Stimulated activated effector memory CD8-positive, alpha-beta T cell treated with anti-CD3 and anti-CD28 coated beads, Interleukin-12 subunit alpha, Interleukin-12 subunit beta, amount 100 ng/mL, for 72 hours (primary cell): ENCODE measurements around the gene TNIK.
A peak's percentile ranks its signal among the peaks of the same experiment; 100 is the strongest.

Experiments used
- ATAC-seq: fragments of 150-1000 bp; cut with Tn5 transposase; 2 replicates; pipeline ENCODE4 v1.10.0; 2021
- DNase-seq, 2 donors: peaks; one replicate each; pipeline ENCODE4 v3.0.0; 2021 to 2022; ENCODE audit warnings: low spot score in 2 of 2
- H3K27ac Mint-ChIP-seq: one replicate; pipeline ENCODE4 v1.8.0; 2022; ENCODE audit warnings: mild to moderate bottlenecking, mixed read lengths
- H3K36me3 Mint-ChIP-seq: one replicate; pipeline ENCODE4 v1.8.0; 2022; ENCODE audit warnings: mild to moderate bottlenecking, mixed read lengths
- H3K4me1 Mint-ChIP-seq: one replicate; pipeline ENCODE4 v1.8.0; 2022; ENCODE audit warnings: mixed read lengths
- H3K4me3 Mint-ChIP-seq: one replicate; pipeline ENCODE4 v1.8.0; 2022; ENCODE audit warnings: mild to moderate bottlenecking, mixed read lengths
- H3K9me3 Mint-ChIP-seq: one replicate; pipeline ENCODE4 v1.8.0; 2022; ENCODE audit warnings: mixed read lengths

Gene TNIK

DNA sequence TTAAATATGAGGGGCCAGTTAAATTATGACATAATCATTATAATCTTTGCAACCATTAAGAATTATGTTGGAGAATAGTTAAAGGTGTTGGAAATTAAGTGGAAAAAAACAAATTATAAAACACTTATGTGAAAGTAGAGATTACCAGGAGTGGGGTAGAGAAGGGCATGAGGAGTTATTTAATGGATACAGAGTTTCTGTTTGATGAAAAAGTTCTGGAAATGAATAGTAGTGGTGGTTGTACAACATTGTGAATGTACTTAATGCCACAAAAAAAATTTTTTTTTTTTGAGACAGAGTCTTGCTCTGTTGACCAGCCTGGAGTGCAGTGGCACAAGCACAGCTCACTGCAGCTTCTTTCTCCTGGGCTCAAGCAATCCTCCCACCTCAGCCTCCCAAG, 25.1 kb upstream of the TNIK start:
- H3K4me3 Mint-ChIP-seq, result no peak overlapping the region
- H3K36me3 Mint-ChIP-seq, result no peaks in the 10 kb centered on the region
- no peak for DNase-seq
- H3K27ac Mint-ChIP-seq, result no peak overlapping the region
- no peaks in the 10 kb centered on the region for H3K9me3 Mint-ChIP-seq
- peak; percentile 62 for ATAC-seq
- peaks cover 15% of the 10 kb centered on the region for H3K4me1 Mint-ChIP-seq

DNA sequence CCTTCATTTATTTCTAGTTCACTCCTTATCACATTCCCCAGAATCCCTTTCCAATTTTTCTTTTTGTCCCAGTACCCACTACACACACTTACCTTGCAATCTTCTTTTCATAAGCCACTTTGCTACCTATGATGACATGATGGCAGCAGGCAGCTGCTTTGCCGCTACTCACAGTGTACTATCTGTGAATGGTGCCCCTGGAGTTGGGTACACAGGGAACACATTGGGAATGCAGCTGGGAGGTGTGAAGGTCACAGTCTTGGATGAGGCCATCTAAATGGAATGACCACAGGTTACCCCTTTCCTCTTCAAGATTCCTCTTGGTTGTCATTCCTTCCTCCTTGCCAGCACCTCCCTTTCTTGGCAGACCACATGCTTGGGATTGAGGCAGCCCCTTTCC, 20.8 kb upstream of the TNIK start:
- DNase-seq (no peak), ATAC-seq (no peak)
- Mint-ChIP-seq H3K4me1 (peaks cover 13% of the 10 kb centered on the region), H3K9me3 (no peaks in the 10 kb centered on the region), H3K36me3 (no peaks in the 10 kb centered on the region), H3K4me3 (peak overlapping the region; percentile 14), H3K27ac (peak overlapping the region; percentile 1)

DNA sequence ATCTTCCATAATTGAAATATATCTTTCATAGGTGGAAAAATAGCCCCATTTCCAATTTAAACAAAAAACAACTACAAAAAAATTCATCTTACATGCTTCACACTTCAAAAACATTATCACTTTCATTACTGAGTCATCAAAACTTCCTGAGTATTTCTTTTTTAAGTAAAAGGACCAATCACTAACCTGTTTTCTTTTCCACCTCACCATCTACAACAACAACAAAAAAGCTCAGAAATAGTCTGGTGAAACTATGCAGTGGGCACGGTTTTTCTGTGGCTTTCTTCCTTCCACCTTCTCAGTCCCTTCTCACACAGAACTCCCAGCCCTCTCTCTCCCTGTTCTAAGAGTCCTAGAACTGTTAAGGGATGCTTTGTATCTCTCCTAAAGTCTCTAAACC, 20.3 kb upstream of the TNIK start:
- peak; percentile 74 for ATAC-seq
- Mint-ChIP-seq H3K4me3 (peak overlapping the region; percentile 14), H3K36me3 (no peaks in the 10 kb centered on the region), H3K9me3 (no peaks in the 10 kb centered on the region), H3K27ac (peak overlapping the region; percentile 1), H3K4me1 (peaks cover 13% of the 10 kb centered on the region)
- no peak for DNase-seq

DNA sequence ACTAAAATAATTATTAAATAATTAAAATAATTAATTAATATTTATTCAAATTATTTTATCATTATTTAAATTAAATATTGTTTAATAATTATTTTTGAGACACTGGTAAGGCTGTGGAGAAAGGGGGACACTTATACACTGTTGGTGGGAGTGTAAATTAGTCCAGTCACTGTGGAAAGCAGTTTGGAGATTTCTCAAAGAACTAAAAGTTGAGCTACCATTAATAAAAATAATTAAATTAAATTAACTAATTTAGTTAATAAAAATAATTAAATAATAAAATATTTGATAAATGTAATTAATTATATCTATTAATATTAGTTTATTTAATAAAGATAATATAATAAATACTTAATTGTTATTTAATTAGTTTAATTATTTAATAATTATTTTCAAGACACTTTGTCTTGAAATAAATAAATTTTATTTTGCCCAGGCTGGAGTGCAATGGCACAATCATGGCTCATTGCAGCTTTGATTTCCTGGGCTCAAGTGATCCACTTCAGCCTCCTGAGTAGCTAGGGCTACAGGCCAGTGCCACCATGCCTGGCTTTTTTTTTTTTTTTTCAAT, 16.4 kb upstream of the TNIK start:
- Mint-ChIP-seq H3K9me3 (no peaks in the 10 kb centered on the region), H3K4me1 (peaks cover 13% of the 10 kb centered on the region), H3K36me3 (no peaks in the 10 kb centered on the region), H3K27ac (no peak overlapping the region), H3K4me3 (no peak overlapping the region)
- DNase-seq, result no peak
- no peak for ATAC-seq

DNA sequence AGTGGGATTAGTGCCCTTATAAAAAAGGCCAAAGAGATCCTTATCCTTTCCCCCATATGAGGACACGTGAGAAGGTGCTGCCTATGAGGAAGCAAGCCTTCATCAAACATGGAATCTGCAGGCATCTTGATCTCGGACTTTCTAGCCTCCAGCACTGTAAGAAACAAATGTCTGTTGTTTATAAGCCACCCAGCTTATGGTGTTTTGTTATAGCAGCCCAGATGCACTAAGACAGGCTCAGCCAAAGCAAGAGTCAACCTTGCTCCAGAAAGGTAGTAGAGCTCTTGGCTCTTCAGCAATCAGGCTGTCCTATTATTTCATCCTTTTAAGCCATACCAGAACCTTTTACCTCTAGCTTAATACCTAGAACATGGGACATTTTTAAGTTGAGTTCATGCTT, 12.3 kb upstream of the TNIK start:
- H3K4me3 Mint-ChIP-seq, result no peak overlapping the region
- ATAC-seq (no peak), DNase-seq (no peak)
- H3K9me3 Mint-ChIP-seq, result no peaks in the 10 kb centered on the region
- no peak overlapping the region for H3K27ac Mint-ChIP-seq
- H3K4me1 Mint-ChIP-seq, result no peaks in the 10 kb centered on the region
- no peaks in the 10 kb centered on the region for H3K36me3 Mint-ChIP-seq

DNA sequence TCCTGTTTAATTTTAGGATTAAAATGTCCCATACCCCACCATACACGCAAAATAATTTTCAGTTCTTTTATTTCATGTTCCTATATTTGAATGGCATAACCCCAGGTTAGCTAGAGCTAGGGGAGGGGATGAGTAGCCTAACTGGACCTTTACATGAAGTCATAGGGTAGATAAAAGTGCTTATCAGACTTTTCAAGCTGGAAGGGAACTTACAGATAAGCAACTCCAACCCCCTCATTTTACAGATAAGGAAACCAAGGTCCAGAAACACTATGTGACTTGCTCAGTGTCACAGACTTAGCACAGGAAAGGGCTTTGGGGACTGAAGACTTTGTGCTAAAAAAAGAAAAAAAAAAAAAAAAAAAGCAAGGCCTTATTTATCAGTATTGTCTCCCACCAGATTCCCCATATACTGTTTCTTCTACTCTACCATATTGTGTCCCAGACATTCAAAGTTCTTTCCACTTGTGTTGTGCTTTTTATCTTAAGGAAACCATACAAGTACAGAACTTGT, 10.6 kb upstream of the TNIK start:
- Mint-ChIP-seq H3K9me3 (no peaks in the 10 kb centered on the region), H3K4me3 (no peak overlapping the region), H3K27ac (no peak overlapping the region), H3K4me1 (no peaks in the 10 kb centered on the region), H3K36me3 (no peaks in the 10 kb centered on the region)
- ATAC-seq, result no peak
- DNase-seq, result no peak

DNA sequence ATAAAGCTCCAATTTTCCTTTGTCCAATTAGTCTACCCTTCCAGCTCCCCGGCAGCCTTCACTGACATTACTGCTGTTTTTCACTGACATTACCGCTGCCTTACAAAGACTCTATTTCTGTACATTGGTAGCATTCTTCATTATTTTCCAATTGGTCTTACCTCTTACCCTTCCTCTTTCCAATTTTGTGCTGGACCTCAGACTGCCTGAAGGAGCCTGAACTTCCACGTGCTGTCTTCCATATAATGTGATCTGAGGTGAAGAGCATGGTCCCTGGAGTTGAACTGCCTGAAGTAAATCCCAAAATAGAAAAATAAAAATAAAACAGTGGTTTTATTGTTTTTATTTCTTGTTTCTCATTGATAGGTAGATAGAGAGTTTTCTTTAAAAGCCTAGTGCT, 9.2 kb upstream of the TNIK start:
- Mint-ChIP-seq H3K9me3 (no peaks in the 10 kb centered on the region), H3K27ac (no peak overlapping the region), H3K4me1 (no peaks in the 10 kb centered on the region), H3K36me3 (no peaks in the 10 kb centered on the region), H3K4me3 (no peak overlapping the region)
- no peak for ATAC-seq
- no peak for DNase-seq

DNA sequence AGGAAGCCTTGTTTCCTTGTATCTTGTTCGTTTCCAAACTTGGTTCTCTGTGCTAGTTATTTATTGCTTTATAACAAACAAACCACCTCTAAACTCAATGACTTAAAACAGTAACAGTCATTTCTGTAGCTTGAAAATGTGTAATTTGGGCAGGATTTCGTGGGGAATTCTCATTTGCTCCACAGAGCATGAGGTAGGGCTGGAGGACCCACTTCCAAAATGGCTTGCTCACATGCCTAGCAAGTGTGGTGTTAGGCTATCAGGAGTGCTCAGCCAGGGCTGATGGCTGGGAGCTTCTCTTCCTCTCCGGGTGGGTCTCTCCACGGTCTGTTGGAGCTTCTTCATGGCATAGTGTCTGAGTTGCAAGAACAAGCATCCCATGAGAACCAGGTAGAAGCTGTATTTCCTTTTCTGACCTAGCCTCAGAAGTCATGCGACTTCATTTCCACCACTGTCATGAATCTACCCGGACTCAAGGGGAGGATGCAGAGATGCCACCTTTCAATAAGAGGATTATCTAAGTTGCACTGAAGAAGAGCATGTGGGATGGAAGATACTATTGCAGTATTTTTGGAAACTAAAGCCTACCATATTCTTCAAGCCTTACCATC, 8.2 kb upstream of the TNIK start:
- Mint-ChIP-seq H3K4me1 (no peaks in the 10 kb centered on the region), H3K9me3 (no peaks in the 10 kb centered on the region), H3K27ac (no peak overlapping the region), H3K36me3 (no peaks in the 10 kb centered on the region), H3K4me3 (no peak overlapping the region)
- ATAC-seq, result no peak
- DNase-seq, result no peak

DNA sequence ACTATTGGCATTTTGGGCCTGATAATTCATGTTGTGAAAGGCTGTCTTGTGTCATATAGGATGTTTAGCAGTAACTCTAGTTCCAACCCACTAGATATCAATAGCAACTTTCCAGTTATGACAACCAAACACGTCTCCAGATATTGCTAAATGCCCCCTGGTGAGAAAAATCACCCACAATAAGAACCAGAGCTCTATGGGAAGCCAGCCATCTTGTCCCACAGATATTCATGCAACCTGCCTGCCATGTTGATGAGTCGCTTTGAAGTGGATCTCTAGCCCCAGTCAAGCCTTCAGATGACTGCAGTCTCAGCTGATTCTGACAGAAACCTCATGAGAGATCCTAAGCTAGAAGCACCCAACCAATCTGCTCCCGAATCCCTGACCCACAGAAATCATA, 5.6 kb upstream of the TNIK start:
- no peak overlapping the region for H3K27ac Mint-ChIP-seq
- H3K4me3 Mint-ChIP-seq, result no peak overlapping the region
- ATAC-seq, result peak; percentile 56
- H3K4me1 Mint-ChIP-seq, result peaks cover 15% of the 10 kb centered on the region
- no peaks in the 10 kb centered on the region for H3K36me3 Mint-ChIP-seq
- no peaks in the 10 kb centered on the region for H3K9me3 Mint-ChIP-seq
- no peak for DNase-seq

DNA sequence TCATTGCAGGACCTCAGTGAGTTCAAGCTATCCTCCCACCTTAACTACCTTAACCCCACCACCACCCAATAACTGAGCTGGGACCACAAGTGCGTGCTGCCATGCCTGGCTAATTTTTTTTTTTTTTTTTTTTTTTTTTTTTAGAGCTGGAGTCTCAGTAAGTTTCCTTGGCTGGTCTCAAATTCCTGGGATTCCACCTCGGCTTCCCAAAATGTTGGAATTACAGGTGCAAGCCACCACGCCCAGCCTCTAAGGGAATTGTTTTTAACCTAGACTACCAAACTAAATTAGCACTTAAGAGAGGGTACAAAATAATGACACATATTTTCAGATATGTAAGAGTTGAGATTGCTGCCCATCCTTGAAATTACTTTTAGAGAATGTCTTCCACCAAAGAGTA, 4.3 kb upstream of the TNIK start:
- no peak overlapping the region for H3K4me3 Mint-ChIP-seq
- ATAC-seq, result no peak

DNA sequence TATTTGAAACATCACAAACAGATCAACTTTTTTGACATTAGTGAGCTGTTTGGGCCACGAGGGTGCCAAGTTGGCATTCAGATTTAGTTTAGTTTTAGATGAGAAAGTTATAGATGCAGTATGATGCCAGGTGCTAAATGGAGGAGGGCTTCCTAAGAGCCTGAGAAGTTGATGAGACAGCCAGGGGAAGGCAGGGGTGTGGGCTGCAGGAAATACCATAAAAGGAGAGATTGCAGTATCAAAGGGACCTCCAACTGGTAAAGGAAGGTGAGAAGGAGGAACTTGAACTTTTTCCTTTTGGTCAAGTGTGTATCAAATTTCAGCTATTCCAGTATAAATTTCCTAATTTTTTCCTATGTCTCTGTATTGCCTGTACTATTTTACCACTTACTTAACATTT, 2.0 kb upstream of the TNIK start:
- no peak for ATAC-seq
- H3K36me3 Mint-ChIP-seq, result peaks cover 11% of the 10 kb centered on the region
- peaks cover 31% of the 10 kb centered on the region for H3K4me1 Mint-ChIP-seq
- no peak overlapping the region for H3K27ac Mint-ChIP-seq
- H3K9me3 Mint-ChIP-seq, result no peaks in the 10 kb centered on the region
- peak overlapping the region; percentile 88 for H3K4me3 Mint-ChIP-seq
- DNase-seq, result no peak

More for the DNA sequence above, 4.3 kb upstream of the TNIK start:
- Mint-ChIP-seq H3K27ac (no peak overlapping the region), H3K4me1 (peaks cover 17% of the 10 kb centered on the region), H3K9me3 (no peaks in the 10 kb centered on the region), H3K36me3 (peaks cover 11% of the 10 kb centered on the region)
- no peak for DNase-seq

DNA sequence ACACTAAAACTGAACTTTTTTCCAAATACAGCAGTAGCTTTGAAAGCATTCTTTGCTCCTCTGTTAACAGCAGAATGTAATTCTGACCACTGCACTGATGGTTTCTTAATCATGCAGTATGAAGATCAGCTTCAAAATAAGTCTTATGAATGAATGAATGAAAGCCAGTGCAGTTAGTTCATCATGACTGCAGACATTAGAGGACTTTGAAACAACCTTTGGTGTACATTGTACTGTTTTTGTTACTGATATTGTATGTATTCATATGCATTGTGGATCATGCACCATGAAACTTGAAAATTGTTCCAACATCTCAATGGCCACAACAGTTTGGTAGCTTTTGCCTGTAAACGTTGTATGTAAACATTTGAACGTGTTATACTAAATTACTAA, 1.3 kb upstream of the TNIK start:
- ATAC-seq, result no peak
- peak overlapping the region; percentile 88 for H3K4me3 Mint-ChIP-seq
- DNase-seq, result no peak
- H3K36me3 Mint-ChIP-seq, result peaks cover 11% of the 10 kb centered on the region
- peaks cover 38% of the 10 kb centered on the region for H3K4me1 Mint-ChIP-seq
- H3K9me3 Mint-ChIP-seq, result no peaks in the 10 kb centered on the region
- peak overlapping the region; percentile 81 for H3K27ac Mint-ChIP-seq

DNA sequence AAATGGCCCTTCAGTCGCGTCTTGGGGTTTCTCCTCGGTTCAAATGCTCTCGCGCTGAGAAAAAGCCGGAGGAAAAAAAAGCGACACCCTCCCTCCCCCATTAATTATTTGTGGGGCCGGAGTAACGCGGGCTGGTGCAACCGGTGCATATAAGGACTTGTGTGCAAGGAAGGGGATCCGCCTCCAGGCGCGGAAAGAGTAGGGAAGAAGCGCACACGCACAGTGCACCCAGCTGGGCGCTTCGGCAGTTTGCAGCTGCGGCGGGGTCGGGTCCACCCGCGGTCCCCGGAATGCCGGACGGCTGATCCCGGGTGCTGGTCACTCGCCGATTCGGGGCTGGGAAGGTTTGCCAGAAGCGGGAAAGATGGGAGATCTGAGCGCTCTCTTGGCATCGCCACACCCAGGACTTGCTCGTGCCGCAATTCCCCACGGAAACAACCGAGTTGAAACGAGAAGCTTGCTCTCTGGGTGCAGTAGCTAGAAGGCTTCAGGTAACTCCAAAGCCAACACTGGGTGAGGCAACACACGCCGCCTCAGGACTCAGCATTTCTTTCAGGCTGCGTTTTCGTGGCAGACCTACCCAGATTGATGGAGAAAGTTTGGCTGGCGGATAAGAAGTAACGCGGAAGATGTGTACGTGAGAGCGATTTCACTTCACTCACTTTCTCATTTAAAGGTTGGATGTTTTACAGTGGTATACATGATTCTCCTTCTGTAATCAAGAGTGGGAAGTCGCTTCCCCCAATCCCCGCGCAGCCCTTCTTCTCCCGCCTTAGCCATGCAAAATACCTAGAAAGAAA, 720 bp upstream of the TNIK start:
- H3K4me3 Mint-ChIP-seq, result peak overlapping the region; percentile 88

DNA sequence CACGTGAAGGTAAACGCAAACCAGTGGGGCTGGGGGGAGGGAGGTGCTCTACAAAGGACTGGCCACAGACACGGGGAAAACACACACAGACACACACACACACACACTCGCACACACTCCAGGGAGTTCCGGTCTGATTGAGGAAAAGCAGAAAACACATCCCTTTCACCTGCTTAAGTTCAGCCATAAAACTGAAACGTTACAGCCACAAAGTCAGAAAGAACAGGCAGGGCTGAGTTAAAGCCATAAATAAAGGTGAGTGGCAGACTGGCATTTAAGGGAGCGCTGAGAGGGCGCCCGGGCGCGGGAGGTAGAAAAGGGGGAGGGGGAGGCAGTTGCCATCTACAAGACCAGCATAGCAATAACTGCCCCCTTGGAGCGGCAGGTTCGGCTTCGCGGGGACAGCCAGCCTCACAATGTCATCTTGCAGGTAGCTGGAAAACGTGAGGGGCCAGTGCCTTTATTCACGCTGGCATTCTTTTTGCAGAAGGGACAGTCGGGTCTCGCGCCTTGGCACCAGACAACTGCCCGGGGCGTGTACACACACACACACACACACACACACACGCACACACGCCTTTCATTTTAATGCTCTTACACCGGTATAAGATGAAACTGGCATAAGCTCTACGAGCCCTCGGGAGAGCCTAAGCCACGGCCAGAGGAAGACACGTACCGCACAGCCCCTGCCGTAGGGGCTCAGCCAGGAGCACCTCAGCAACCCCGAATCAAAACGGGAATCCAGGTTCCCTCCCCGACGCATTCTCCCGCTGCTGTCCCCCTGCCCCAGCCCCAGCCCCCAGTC, 866 bp downstream of the TNIK start:
- peaks cover 52% of the 10 kb centered on the region for H3K4me1 Mint-ChIP-seq
- H3K36me3 Mint-ChIP-seq, result peaks cover 11% of the 10 kb centered on the region
- H3K4me3 Mint-ChIP-seq, result peak overlapping the region; percentile 88
- no peaks in the 10 kb centered on the region for H3K9me3 Mint-ChIP-seq
- H3K27ac Mint-ChIP-seq, result peak overlapping the region; percentile 81
- DNase-seq, result peak; percentile 14 to 79
- ATAC-seq, result peak; percentile 45

More for the DNA sequence above, 720 bp upstream of the TNIK start:
- ATAC-seq (peak; percentile 38), DNase-seq (peak; percentile 30 to 75)
- peak overlapping the region; percentile 81 for H3K27ac Mint-ChIP-seq
- peaks cover 11% of the 10 kb centered on the region for H3K36me3 Mint-ChIP-seq
- peaks cover 44% of the 10 kb centered on the region for H3K4me1 Mint-ChIP-seq
- H3K9me3 Mint-ChIP-seq, result no peaks in the 10 kb centered on the region

DNA sequence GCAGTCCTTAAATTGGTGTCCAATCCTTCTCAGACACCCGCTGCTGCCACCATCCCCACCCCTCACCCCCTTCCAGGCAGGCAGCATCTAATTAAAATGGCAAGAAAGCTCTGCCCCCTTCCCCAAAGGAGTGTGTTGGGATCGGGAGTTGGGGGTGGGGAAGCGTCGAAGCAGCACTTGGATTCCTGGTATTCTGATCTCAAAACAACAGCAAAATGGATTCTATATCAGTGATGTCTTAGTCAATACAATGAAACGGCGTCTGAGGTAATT, 1.4 kb downstream of the TNIK start:
- ATAC-seq, result no peak
- peak in 1 of 2 donors; percentile 60 for DNase-seq
- H3K36me3 Mint-ChIP-seq, result peaks cover 11% of the 10 kb centered on the region
- H3K4me1 Mint-ChIP-seq, result peaks cover 52% of the 10 kb centered on the region
- no peaks in the 10 kb centered on the region for H3K9me3 Mint-ChIP-seq
- peak overlapping the region; percentile 81 for H3K27ac Mint-ChIP-seq
- H3K4me3 Mint-ChIP-seq, result peak overlapping the region; percentile 88
